ENCODE results near the gene CNTN5.

The CNTN5 gene

GRCh38 chr11:100152766-100153165 lies 1132.0 kb downstream of the CNTN5 start:
- no peak for DNase-seq
- no peak overlapping the region for H3K4me3 ChIP-seq (ENCODE audit: low read depth, low read length)
- no peak overlapping the region for H3K27ac ChIP-seq
- H3K27me3 ChIP-seq (replicated peaks), result no peaks in the 10 kb centered on the region
- no peaks in the 10 kb centered on the region for H3K36me3 ChIP-seq (replicated peaks)
- TF ChIP-seq CTCF (IDR thresholded peaks at IDR 0.05; ENCODE audit: low read depth, low read length, missing control alignments), result no peak
- in situ Hi-C loops (cut with HindIII; ENCODE audit: low pct_ligation_motif_present, low sequenced_read_pairs), result no loop called here

GRCh38 chr11:100163471-100163870 lies 1142.7 kb downstream of the CNTN5 start:
- in situ Hi-C loops (cut with HindIII; ENCODE audit: low pct_ligation_motif_present, low sequenced_read_pairs), result no loop called here
- H3K27ac ChIP-seq, result no peak overlapping the region

DNA sequence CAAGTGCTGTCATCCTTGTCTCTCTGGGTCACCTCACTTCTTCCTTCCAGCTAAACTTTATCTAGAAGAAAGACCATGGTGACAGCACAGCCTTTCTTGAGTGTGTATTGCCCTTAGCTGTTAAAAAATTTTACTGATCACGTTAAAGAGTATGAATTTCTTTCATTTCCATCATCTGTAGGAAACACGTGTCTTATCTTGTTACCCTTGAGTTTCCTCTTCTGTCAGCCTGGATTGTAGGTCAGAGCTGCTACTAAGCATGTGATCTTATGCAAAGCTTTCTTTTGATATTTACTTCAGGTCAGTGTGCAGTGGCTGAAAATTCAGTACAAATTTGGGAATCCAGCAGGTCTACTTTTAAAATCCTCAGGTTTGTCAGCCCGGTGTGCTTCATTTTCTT lies 1154.1 kb downstream of the CNTN5 start:
- TF ChIP-seq CTCF (IDR thresholded peaks at IDR 0.05; ENCODE audit: low read depth, low read length, missing control alignments), result no peak
- in situ Hi-C loops (cut with HindIII; ENCODE audit: low pct_ligation_motif_present, low sequenced_read_pairs), result no loop called here
- Histone ChIP-seq H3K36me3 (replicated peaks) (no peaks in the 10 kb centered on the region), H3K27ac (no peak overlapping the region), H3K4me3 (ENCODE audit: low read depth, low read length) (no peak overlapping the region), H3K27me3 (replicated peaks) (no peaks in the 10 kb centered on the region)
- DNase-seq, result no peak

More at GRCh38 chr11:100163471-100163870, 1142.7 kb downstream of the CNTN5 start:
- H3K4me3 ChIP-seq (ENCODE audit: low read depth, low read length), result no peak overlapping the region
- DNase-seq, result no peak
- H3K36me3 ChIP-seq (replicated peaks), result no peaks in the 10 kb centered on the region
- no peaks in the 10 kb centered on the region for H3K27me3 ChIP-seq (replicated peaks)
- TF ChIP-seq CTCF (IDR thresholded peaks at IDR 0.05; ENCODE audit: low read depth, low read length, missing control alignments), result no peak

DNA sequence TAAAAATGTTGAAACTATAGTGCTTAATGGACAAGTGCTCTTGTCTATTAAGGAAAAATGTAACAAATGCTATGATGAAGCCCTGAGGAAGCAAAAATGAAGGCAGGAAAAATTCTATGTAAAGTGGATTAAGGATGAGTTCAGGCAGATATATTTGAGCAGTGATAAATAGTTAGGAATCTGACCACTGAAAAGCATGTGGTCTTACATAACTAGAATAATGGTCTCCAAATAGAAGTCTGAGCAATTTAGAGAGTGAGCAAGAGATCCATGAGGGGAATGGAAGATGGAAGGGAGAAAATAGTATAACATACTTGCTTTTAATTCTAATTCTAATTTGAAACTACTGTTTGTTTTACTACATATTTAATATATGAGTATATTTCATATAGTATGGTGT lies 1155.7 kb downstream of the CNTN5 start:
- H3K27me3 ChIP-seq (replicated peaks), result no peaks in the 10 kb centered on the region
- in situ Hi-C loops (cut with HindIII; ENCODE audit: low pct_ligation_motif_present, low sequenced_read_pairs), result no loop called here
- DNase-seq, result no peak
- no peak overlapping the region for H3K27ac ChIP-seq
- TF ChIP-seq CTCF (IDR thresholded peaks at IDR 0.05; ENCODE audit: low read depth, low read length, missing control alignments), result no peak
- no peak overlapping the region for H3K4me3 ChIP-seq (ENCODE audit: low read depth, low read length)
- H3K36me3 ChIP-seq (replicated peaks), result no peaks in the 10 kb centered on the region

GRCh38 chr11:100177651-100178050 lies 1156.9 kb downstream of the CNTN5 start:
- Histone ChIP-seq H3K4me3 (ENCODE audit: low read depth, low read length) (no peak overlapping the region), H3K27ac (no peak overlapping the region), H3K27me3 (replicated peaks) (no peaks in the 10 kb centered on the region), H3K36me3 (replicated peaks) (no peaks in the 10 kb centered on the region)
- TF ChIP-seq CTCF (IDR thresholded peaks at IDR 0.05; ENCODE audit: low read depth, low read length, missing control alignments), result no peak
- DNase-seq, result no peak
- in situ Hi-C loops (cut with HindIII; ENCODE audit: low pct_ligation_motif_present, low sequenced_read_pairs), result no loop called here

GRCh38 chr11:100182350-100182749 lies 1161.6 kb downstream of the CNTN5 start:
- TF ChIP-seq CTCF (IDR thresholded peaks at IDR 0.05; ENCODE audit: low read depth, low read length, missing control alignments), result no peak
- Histone ChIP-seq H3K27me3 (replicated peaks) (no peaks in the 10 kb centered on the region), H3K27ac (no peak overlapping the region), H3K4me3 (ENCODE audit: low read depth, low read length) (no peak overlapping the region), H3K36me3 (replicated peaks) (no peaks in the 10 kb centered on the region)
- no peak for DNase-seq
- in situ Hi-C loops (cut with HindIII; ENCODE audit: low pct_ligation_motif_present, low sequenced_read_pairs), result no loop called here
